Thyroid gland (tissue), 4 donors: ENCODE results near the gene SPATA2L. TPM values are rescaled to one million over a fixed set of nuclear protein-coding genes. Genes with fewer than 3 reads are reported as not detected.

ENCODE experiments used
- DNase-seq, 2 donors: peaks; one replicate each; pipeline ENCODE4 v3.0.0-alpha.2; 2019
- H3K27ac ChIP-seq, 3 donors: fragments of 200-600 bp; sonication (generic); 1 replicate in 2 of 3; 2 replicates in 1 of 3; pipeline ENCODE4 v1.5.1; 2016 to 2019; ENCODE audit warnings: mild to moderate bottlenecking in 1 of 3, moderate library complexity in 1 of 3
- H3K27me3 ChIP-seq: fragments of 200-600 bp; sonication (generic); one replicate; pipeline ENCODE4 v1.5.1; 2019
- H3K36me3 ChIP-seq, 2 donors: fragments of 200-600 bp; sonication (generic); one replicate each; pipeline ENCODE4 v1.5.1; 2016 to 2019
- H3K4me1 ChIP-seq, 2 donors: fragments of 200-600 bp; sonication (generic); one replicate each; pipeline ENCODE4 v1.5.1; 2017 to 2019
- H3K4me3 ChIP-seq, 3 donors: fragments of 200-600 bp; sonication (generic); replicated peaks in 1 of 3; 1 replicate in 2 of 3; 2 replicates in 1 of 3; pipeline ENCODE4 v1.5.1; 2016; ENCODE audit warnings: mild to moderate bottlenecking in 1 of 3
- H3K9me3 ChIP-seq: fragments of 200-600 bp; sonication (generic); one replicate; pipeline ENCODE4 v1.5.1; 2017
- CTCF ChIP-seq, 6 experiments: fragments of 200-600 bp in 3 of 6; fragments of 450-650 bp in 3 of 6; sonication (generic) in 3 of 6; IDR thresholded peaks; one replicate each; pipeline ENCODE4 v1.5.1; 2016 to 2019; ENCODE audit warnings: antibody characterized with exemption in 6 of 6, mild to moderate bottlenecking in 2 of 6, inconsistent platforms in 1 of 6, moderate library complexity in 1 of 6
- POLR2A ChIP-seq, 2 donors: fragments of 450-650 bp; IDR thresholded peaks; one replicate each; pipeline ENCODE4 v1.6.1; 2017; ENCODE audit warnings: antibody characterized with exemption in 2 of 2, mild to moderate bottlenecking in 2 of 2, moderate library complexity in 1 of 2
- WGBS, 2 donors: methylation state at CpG; one replicate each; pipeline ENCODE4 v1.1.5; 2017; 5-methylcytosine and 5-hydroxymethylcytosine counted together
- intact Hi-C: fragments of 100-400 bp; cut with DNase I; formaldehyde crosslinking; loops from one replicate; pipeline ENCODE4 v1.15.1; 2023
- total RNA-seq, 4 donors: library from RNA; depleted of rRNA; stranded (reverse); fragments of >200 nt; gene quantifications; one replicate each; pipeline ENCODE4 v1.2.3, GENCODE V29; 2016

SPATA2L gene
- total RNA-seq, 4 donors from 2014 or later, result 22.4 to 31.9 (median 27.7) TPM

- H3K4me3 ChIP-seq, result no peak overlapping the region
- DNase-seq, result no peak
- intact Hi-C loops, result no loop called here
- H3K9me3 ChIP-seq, result no peaks in the 10 kb centered on the region
- no peak for TF ChIP-seq POLR2A (IDR thresholded peaks at IDR 0.05)
- no peak for TF ChIP-seq CTCF (IDR thresholded peaks at IDR 0.05)
- H3K27me3 ChIP-seq, result no peaks in the 10 kb centered on the region
- peaks cover 56 to 63% of the 10 kb centered on the region in 2 donors for H3K36me3 ChIP-seq
- WGBS, 2 donors, result 89 to 94% methylated on average over 11 to 20 of the region's 20 CpGs
- no peaks in the 10 kb centered on the region for H3K4me1 ChIP-seq
- H3K27ac ChIP-seq, result no peak overlapping the region
Measured at GRCh38 chr16:89738538-89739317, 37.2 kb upstream of the SPATA2L start.

DNA sequence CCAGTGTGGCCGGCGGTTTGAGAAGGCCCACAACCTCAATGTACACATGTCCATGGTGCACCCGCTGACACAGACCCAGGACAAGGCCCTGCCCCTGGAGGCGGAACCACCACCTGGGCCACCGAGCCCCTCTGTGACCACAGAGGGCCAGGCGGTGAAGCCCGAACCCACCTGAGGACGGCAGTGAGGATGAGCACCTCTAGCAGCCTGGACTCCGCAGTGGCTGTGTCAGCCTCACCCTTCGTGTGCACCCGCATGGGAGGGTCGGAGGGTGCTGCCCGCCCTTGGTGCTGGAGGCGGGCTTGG, 36.5 kb upstream of the SPATA2L start:
- WGBS, 2 donors, result 96 to 98% methylated on average over 9 to 14 of the region's 14 CpGs
- peaks cover 63 to 70% of the 10 kb centered on the region in 2 donors for H3K36me3 ChIP-seq

GRCh38 chr16:89737341-89738071, 36.0 kb upstream of the SPATA2L start:
- no peaks in the 10 kb centered on the region for H3K27me3 ChIP-seq
- H3K9me3 ChIP-seq, result no peaks in the 10 kb centered on the region
- no peaks in the 10 kb centered on the region for H3K4me1 ChIP-seq
- TF ChIP-seq CTCF (IDR thresholded peaks at IDR 0.05) (no peak), POLR2A (IDR thresholded peaks at IDR 0.05) (no peak)
- no peak overlapping the region for H3K4me3 ChIP-seq
- H3K36me3 ChIP-seq, result peaks cover 68 to 71% of the 10 kb centered on the region in 2 donors
- intact Hi-C loops, result no loop called here
- H3K27ac ChIP-seq, result no peak overlapping the region
- DNase-seq, result no peak
- WGBS, 2 donors, result 91 to 95% methylated on average over 18 of the region's 20 CpGs

More for the DNA sequence above, 36.5 kb upstream of the SPATA2L start:
- Histone ChIP-seq H3K4me1 (no peaks in the 10 kb centered on the region), H3K4me3 (no peak overlapping the region), H3K27me3 (no peaks in the 10 kb centered on the region), H3K27ac (no peak overlapping the region), H3K9me3 (no peaks in the 10 kb centered on the region)
- TF ChIP-seq CTCF (IDR thresholded peaks at IDR 0.05) (no peak), POLR2A (IDR thresholded peaks at IDR 0.05) (no peak)
- no peak for DNase-seq
- intact Hi-C loops, result no loop called here

GRCh38 chr16:89736554-89736953, 35.0 kb upstream of the SPATA2L start:
- Histone ChIP-seq H3K4me1 (no peaks in the 10 kb centered on the region), H3K36me3 (peaks cover 77 to 78% of the 10 kb centered on the region in 2 donors), H3K4me3 (no peak overlapping the region), H3K27ac (no peak overlapping the region), H3K9me3 (no peaks in the 10 kb centered on the region), H3K27me3 (no peaks in the 10 kb centered on the region)
- intact Hi-C loops, result no loop called here
- 100% methylated on average over 1 to 2 of the region's 3 CpGs for WGBS, 2 donors
- DNase-seq, result no peak
- TF ChIP-seq CTCF (IDR thresholded peaks at IDR 0.05) (no peak), POLR2A (IDR thresholded peaks at IDR 0.05) (no peak)

DNA sequence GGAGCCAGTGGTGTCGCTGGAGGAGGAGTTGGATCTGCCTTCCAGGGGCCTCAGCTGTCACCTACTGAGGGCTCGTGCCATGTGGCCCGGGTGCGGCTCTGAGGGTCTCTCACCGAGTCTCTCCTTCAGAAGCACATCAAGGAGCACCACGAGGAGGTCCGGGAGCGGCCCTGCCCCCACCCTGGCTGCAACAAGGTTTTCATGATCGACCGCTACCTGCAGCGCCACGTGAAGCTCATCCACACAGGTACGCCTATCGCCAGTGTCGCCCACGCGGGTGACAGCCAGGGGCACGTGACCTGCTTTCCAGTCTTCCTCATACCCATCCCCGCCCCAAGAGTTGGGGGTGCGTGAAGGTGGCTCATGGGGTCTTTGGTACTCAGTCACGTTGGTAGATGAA, 32.3 kb upstream of the SPATA2L start:
- 89 to 96% methylated on average over 13 to 21 of the region's 21 CpGs for WGBS, 2 donors
- no peaks in the 10 kb centered on the region for H3K4me1 ChIP-seq
- H3K36me3 ChIP-seq, result peaks cover 87 to 88% of the 10 kb centered on the region in 2 donors
- DNase-seq, result no peak
- no peak overlapping the region for H3K27ac ChIP-seq
- no peaks in the 10 kb centered on the region for H3K27me3 ChIP-seq
- H3K9me3 ChIP-seq, result no peaks in the 10 kb centered on the region
- intact Hi-C loops, result no loop called here
- no peak overlapping the region for H3K4me3 ChIP-seq
- no peak for TF ChIP-seq POLR2A (IDR thresholded peaks at IDR 0.05)
- TF ChIP-seq CTCF (IDR thresholded peaks at IDR 0.05), result no peak
